Liver (tissue), 3 donors: ENCODE measurements around the gene TRMT1L.

ENCODE experiments used
- CTCF ChIP-seq: fragments of 150-350 bp; IDR thresholded peaks from 2 replicates; pipeline ENCODE4 v1.5.1; 2017; ENCODE audit warnings: improper control_type of control experiment, low read depth, low read length; ENCODE audit not compliant: missing input control
- GABPA ChIP-seq, 2 donors: IDR thresholded peaks in 1 of 2; conservative IDR thresholded peaks in 1 of 2; 2 replicates each; pipeline ENCODE4 v1.6.1; 2016; ENCODE audit warnings: antibody characterized with exemption in 2 of 2, mild to moderate bottlenecking in 1 of 2, moderate library complexity in 1 of 2
- HNF4A ChIP-seq, 2 donors: conservative IDR thresholded peaks; 2 replicates each; pipeline ENCODE4 v1.6.1; 2016; ENCODE audit warnings: antibody characterized with exemption in 2 of 2, mild to moderate bottlenecking in 2 of 2
- JUND ChIP-seq, 2 donors: IDR thresholded peaks; 2 replicates each; pipeline ENCODE4 v1.6.1; 2016; ENCODE audit warnings: antibody characterized with exemption in 2 of 2
- MAX ChIP-seq: IDR thresholded peaks from 2 replicates; pipeline ENCODE4 v1.6.1; 2016; ENCODE audit warnings: antibody characterized with exemption
- REST ChIP-seq: IDR thresholded peaks from 2 replicates; pipeline ENCODE4 v1.6.1; 2016; ENCODE audit warnings: antibody characterized with exemption, mild to moderate bottlenecking
- SP1 ChIP-seq: IDR thresholded peaks from 2 replicates; pipeline ENCODE4 v1.6.1; 2018; ENCODE audit warnings: antibody characterized with exemption, mild to moderate bottlenecking
- TAF1 ChIP-seq: conservative IDR thresholded peaks from 2 replicates; pipeline ENCODE4 v1.6.1; 2016; ENCODE audit warnings: antibody characterized with exemption, mild to moderate bottlenecking
- YY1 ChIP-seq: IDR thresholded peaks from 2 replicates; pipeline ENCODE4 v1.6.1; 2016; ENCODE audit warnings: antibody characterized with exemption, mild to moderate bottlenecking
- ZBTB33 ChIP-seq: IDR thresholded peaks from 2 replicates; pipeline ENCODE4 v1.6.1; 2016; ENCODE audit warnings: antibody characterized with exemption
- donor health status: healthy.
- donor health status: healthy.

GRCh38 chr1:185111873-185112272 is 44.9 kb downstream of the TRMT1L start:
- TF ChIP-seq CTCF (no peak), GABPA (IDR thresholded peaks at IDR 0.05 in 1 of 2, conservative IDR thresholded peaks at IDR 0.05 in 1 of 2) (no peak), SP1 (no peak), JUND (IDR thresholded peaks at IDR 0.05) (no peak), REST (no peak), ZBTB33 (no peak), HNF4A (conservative IDR thresholded peaks at IDR 0.05) (no peak), YY1 (no peak), MAX (no peak), TAF1 (no peak)
